Gastroesophageal sphincter (tissue), 4 donors: ENCODE measurements around the gene NSG2. TPM values are rescaled to one million over a fixed set of nuclear protein-coding genes. Genes with fewer than 3 reads are reported as not detected.

Experiments
- ATAC-seq: fragments of 150-250 bp; one replicate; pipeline ENCODE4 v1.9.1; 2016; ENCODE audit warnings: mild to moderate bottlenecking, moderate library complexity
- H3K27ac ChIP-seq, 4 donors: fragments of 200-600 bp; sonication (generic) in 3 of 4; 1 replicate in 3 of 4; 2 replicates in 1 of 4; pipeline ENCODE4 v1.5.1; 2016 to 2019
- H3K27me3 ChIP-seq: fragments of 200-600 bp; sonication (generic); one replicate; pipeline ENCODE4 v1.5.1; 2019
- H3K36me3 ChIP-seq, 2 donors: fragments of 200-600 bp; sonication (generic); one replicate each; pipeline ENCODE4 v1.5.1; 2019; ENCODE audit warnings: control low read depth in 1 of 2
- H3K4me1 ChIP-seq, 3 donors: fragments of 200-600 bp; sonication (generic); 1 replicate in 2 of 3; 2 replicates in 1 of 3; pipeline ENCODE4 v1.5.1; 2016 to 2019; ENCODE audit warnings: control low read depth in 2 of 3
- H3K4me3 ChIP-seq, 2 donors: fragments of 200-600 bp; sonication (generic); one replicate each; pipeline ENCODE4 v1.5.1; 2019; ENCODE audit warnings: mild to moderate bottlenecking in 1 of 2, moderate library complexity in 1 of 2
- H3K9me3 ChIP-seq, 3 donors: fragments of 200-600 bp; sonication (generic); one replicate each; pipeline ENCODE4 v1.5.1; 2017 to 2019; ENCODE audit warnings: control low read depth in 2 of 3
- EP300 ChIP-seq: sonication (generic); formaldehyde crosslinking; IDR thresholded peaks from one replicate; pipeline ENCODE4 v1.6.1; 2017; ENCODE audit warnings: antibody characterized with exemption, mild to moderate bottlenecking
- POLR2A ChIP-seq, 2 donors: fragments of 450-650 bp; IDR thresholded peaks; one replicate each; pipeline ENCODE4 v1.6.1; 2017; ENCODE audit warnings: antibody characterized with exemption in 2 of 2, mild to moderate bottlenecking in 2 of 2, moderate library complexity in 1 of 2
- POLR2AphosphoS5 ChIP-seq: sonication (generic); formaldehyde crosslinking; IDR thresholded peaks from one replicate; pipeline ENCODE4 v1.6.1; 2017; ENCODE audit warnings: antibody characterized with exemption
- WGBS, 2 donors: methylation state at CpG; one replicate each; pipeline ENCODE4 v1.1.5; 2018; ENCODE audit warnings: low coverage in 1 of 2; 5-methylcytosine and 5-hydroxymethylcytosine counted together
- total RNA-seq, 4 donors: library from RNA; depleted of rRNA; stranded (reverse); fragments of >200 nt; gene quantifications; one replicate each; pipeline ENCODE4 v1.1.0, GENCODE V29; 2016
- TF ChIP-seq, protein P1 (sequence below), 4 experiments: fragments of 200-600 bp in 2 of 4; fragments of 450-650 bp in 2 of 4; sonication (generic) in 1 of 4; IDR thresholded peaks; one replicate each; pipeline ENCODE4 v1.5.1; 2017 to 2019; ENCODE audit warnings: antibody characterized with exemption in 4 of 4, mild to moderate bottlenecking in 2 of 4, moderate library complexity in 2 of 4

The NSG2 gene
- total RNA-seq, 4 donors from 2014 or later = 1.9 to 4.6 (median 2.7) TPM; not detected in 1

DNA sequence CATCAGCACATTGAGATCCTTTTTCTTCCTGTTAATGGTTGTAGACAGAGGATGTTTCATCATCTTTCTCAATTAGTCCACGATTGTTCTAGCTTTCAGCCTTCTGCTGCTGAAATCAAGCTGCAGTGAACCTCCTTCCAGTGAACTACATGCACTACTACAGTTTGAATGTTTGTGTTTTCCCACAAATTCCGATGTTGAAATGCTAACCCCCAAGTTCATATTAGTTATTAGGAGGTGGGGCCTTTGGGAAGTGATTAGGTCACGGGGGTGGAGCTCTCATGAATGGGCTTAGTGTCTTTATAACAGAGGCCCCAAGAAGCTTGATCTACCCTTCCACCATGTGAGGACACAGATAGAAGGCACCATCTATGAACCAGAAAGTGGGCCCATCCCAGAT lies 32.9 kb downstream of the NSG2 start:
- no peak for ATAC-seq
- no peaks in the 10 kb centered on the region for H3K36me3 ChIP-seq
- peaks cover 2% of the 10 kb centered on the region for H3K27me3 ChIP-seq
- H3K4me3 ChIP-seq = no peak overlapping the region
- WGBS, 2 donors = 33 to 52% methylated on average over 1 to 3 of the region's 3 CpGs
- H3K4me1 ChIP-seq = peaks cover 0 to 3% (median 0%) of the 10 kb centered on the region in 3 donors
- TF ChIP-seq EP300 = no peak
- no peaks in the 10 kb centered on the region for H3K9me3 ChIP-seq
- H3K27ac ChIP-seq = no peak overlapping the region

DNA sequence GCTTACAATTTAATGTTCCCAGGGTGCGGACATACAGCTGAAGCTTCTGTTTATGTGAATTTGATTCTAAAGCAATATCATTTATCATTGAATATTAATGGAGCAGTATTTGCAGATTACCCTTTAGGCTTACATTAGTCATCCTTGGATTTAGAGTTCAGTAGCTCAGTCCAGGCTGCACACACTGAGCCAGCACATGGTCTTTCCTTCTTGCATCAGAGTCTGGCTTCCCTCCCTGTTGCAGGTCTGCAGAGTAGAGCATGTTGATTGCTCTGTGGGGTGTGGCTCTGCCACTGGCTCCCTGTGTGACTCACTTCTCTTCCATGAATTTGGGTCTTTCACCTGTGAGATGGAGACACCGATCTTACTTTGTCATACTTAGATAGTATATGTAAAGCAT lies 36.8 kb downstream of the NSG2 start:
- ATAC-seq = no peak
- no peaks in the 10 kb centered on the region for H3K9me3 ChIP-seq
- no peak overlapping the region for H3K27ac ChIP-seq
- no peaks in the 10 kb centered on the region for H3K4me1 ChIP-seq
- TF ChIP-seq, protein P1, sequence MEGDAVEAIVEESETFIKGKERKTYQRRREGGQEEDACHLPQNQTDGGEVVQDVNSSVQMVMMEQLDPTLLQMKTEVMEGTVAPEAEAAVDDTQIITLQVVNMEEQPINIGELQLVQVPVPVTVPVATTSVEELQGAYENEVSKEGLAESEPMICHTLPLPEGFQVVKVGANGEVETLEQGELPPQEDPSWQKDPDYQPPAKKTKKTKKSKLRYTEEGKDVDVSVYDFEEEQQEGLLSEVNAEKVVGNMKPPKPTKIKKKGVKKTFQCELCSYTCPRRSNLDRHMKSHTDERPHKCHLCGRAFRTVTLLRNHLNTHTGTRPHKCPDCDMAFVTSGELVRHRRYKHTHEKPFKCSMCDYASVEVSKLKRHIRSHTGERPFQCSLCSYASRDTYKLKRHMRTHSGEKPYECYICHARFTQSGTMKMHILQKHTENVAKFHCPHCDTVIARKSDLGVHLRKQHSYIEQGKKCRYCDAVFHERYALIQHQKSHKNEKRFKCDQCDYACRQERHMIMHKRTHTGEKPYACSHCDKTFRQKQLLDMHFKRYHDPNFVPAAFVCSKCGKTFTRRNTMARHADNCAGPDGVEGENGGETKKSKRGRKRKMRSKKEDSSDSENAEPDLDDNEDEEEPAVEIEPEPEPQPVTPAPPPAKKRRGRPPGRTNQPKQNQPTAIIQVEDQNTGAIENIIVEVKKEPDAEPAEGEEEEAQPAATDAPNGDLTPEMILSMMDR (IDR thresholded peaks at IDR 0.05) = no peak
- no peak for TF ChIP-seq POLR2A (IDR thresholded peaks at IDR 0.05)
- no peak for TF ChIP-seq POLR2AphosphoS5
- TF ChIP-seq EP300 = no peak
- peaks cover 4% of the 10 kb centered on the region for H3K27me3 ChIP-seq
- H3K4me3 ChIP-seq = no peak overlapping the region
- no peaks in the 10 kb centered on the region for H3K36me3 ChIP-seq
- WGBS, 2 donors = 67 to 89% methylated on average over 1 of the region's 2 CpGs

DNA sequence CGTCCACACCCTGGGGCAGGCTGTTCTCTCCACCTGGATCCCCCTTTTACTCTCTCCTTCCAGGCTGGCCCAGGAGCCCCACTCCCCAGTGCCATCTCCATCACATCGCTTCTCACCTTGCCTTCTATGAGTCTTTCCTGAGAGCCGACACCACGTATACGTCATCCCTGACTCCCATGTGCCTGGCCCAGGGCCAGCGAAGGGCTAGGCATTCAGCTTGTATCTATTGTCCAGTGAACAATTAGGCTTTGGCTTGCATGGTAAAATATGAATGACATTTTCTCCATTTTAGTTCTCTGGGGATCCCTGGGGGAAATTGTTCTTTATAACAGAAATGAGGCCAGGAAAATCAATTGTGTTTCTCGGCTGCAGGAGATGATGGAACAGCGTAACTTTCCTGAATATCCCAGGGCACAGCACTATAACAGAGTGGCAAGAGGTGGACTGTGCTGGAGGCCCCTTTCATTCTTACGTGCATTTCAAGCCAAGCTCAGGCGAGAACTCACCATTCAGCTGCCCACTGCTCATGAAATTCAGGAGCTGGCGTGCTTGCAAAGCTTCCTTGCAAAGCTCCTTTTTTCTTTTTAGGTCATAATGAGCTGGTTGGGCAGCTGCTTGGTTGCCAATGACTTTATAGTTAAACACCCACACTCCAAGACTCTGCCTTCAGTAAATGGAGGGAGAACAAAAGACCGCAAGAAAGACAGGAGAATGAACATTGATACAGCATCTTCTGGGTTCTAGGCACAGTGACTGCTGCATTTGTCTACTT lies 37.7 kb downstream of the NSG2 start:
- Histone ChIP-seq H3K27ac (no peak overlapping the region), H3K4me3 (no peak overlapping the region), H3K27me3 (peaks cover 4% of the 10 kb centered on the region), H3K9me3 (no peaks in the 10 kb centered on the region), H3K36me3 (no peaks in the 10 kb centered on the region), H3K4me1 (no peaks in the 10 kb centered on the region)
- ATAC-seq = no peak
- 69 to 95% methylated on average over 4 to 9 of the region's 12 CpGs for WGBS, 2 donors
- no peak for TF ChIP-seq POLR2AphosphoS5
- TF ChIP-seq, protein P1 (IDR thresholded peaks at IDR 0.05) = no peak
- TF ChIP-seq EP300 = no peak
- no peak for TF ChIP-seq POLR2A (IDR thresholded peaks at IDR 0.05)

DNA sequence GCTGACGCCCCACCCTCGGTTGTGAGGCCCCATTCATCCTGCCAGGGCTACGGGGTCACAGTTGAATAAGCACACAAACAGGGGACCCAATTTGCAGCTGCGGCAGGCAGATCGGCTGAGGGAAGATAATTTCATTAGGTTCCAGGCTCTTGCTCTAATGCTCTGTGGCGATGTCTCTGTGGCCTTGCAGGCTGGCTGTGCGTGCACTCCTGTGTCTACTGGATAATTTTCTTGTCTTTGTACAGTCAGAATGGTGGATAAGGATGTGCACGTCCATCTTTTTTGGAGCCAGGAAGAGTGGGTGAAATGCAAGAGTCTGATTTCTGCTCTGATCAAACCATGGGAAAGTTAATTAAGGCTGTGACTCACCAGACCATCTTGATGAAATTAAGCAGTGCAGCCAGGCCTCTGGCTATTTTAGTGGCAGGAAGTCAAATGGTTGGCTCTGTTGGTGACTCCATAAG lies 39.2 kb downstream of the NSG2 start:
- H3K27ac ChIP-seq = no peak overlapping the region

DNA sequence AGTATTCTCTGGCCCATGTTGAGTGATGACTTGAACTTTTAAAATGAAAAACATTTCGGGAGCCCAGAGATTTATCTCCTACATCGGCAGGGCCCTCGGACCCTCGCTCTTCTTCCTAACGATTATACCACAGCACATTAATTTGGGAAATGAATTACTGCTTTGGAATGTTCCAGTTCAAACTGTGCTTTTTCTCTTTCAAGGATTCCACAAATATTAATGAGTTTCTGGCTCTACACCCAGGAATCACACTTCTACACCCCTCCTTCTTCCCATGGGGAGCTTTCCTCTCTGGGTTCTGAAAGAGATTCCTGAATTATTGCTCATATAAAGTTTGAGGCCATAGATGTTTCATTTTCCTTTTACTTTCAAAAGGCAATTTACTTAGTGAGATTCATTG lies 41.2 kb downstream of the NSG2 start:
- no peak for ATAC-seq
- Histone ChIP-seq H3K9me3 (no peaks in the 10 kb centered on the region), H3K27me3 (peaks cover 22% of the 10 kb centered on the region), H3K4me3 (no peak overlapping the region), H3K36me3 (no peaks in the 10 kb centered on the region), H3K4me1 (no peaks in the 10 kb centered on the region), H3K27ac (no peak overlapping the region)
- WGBS, 2 donors = 60 to 88% methylated on average over 3 to 5 of the region's 5 CpGs
- TF ChIP-seq, protein P1 (IDR thresholded peaks at IDR 0.05) = no peak
- TF ChIP-seq POLR2AphosphoS5 = no peak
- no peak for TF ChIP-seq EP300

More for the DNA sequence above, 39.2 kb downstream of the NSG2 start:
- H3K36me3 ChIP-seq = no peaks in the 10 kb centered on the region
- no peaks in the 10 kb centered on the region for H3K4me1 ChIP-seq
- no peaks in the 10 kb centered on the region for H3K9me3 ChIP-seq
- H3K27me3 ChIP-seq = peaks cover 15% of the 10 kb centered on the region
- H3K4me3 ChIP-seq = no peak overlapping the region
- no peak for ATAC-seq
- 40 to 65% methylated on average over 1 to 8 of the region's 8 CpGs for WGBS, 2 donors
- TF ChIP-seq EP300 (no peak), POLR2AphosphoS5 (no peak), POLR2A (IDR thresholded peaks at IDR 0.05) (no peak)
- TF ChIP-seq, protein P1 (IDR thresholded peaks at IDR 0.05) = no peak
